ENCODE results near the gene COIL. TPM values are rescaled to one million over a fixed set of nuclear protein-coding genes. Genes with fewer than 3 reads are reported as not detected.
A peak's percentile ranks its signal among the peaks of the same experiment; 100 is the strongest.

The COIL gene
- total and polyA plus RNA-seq, 9 of the 15 experiments (the other 6 are each of a cell fraction or from before 2014, with no cell fraction given): 23.9 to 41.3 (median 28.7) TPM

- TF ChIP-seq ZBTB17 (CRISPR knock-in tag; IDR thresholded peaks at IDR 0.05): no peak
- no peak for TF ChIP-seq NR2C2 (CRISPR knock-in tag; IDR thresholded peaks at IDR 0.05)
- TF ChIP-seq NR2C2 (tag; IDR thresholded peaks at IDR 0.05): peak; percentile 61
- no peak for TF ChIP-seq HNRNPH1 (optimal IDR thresholded peaks at IDR 0.05; ENCODE audit: low read depth, low read length)
- no peak for TF ChIP-seq CUX1 (CRISPR knock-in tag; IDR thresholded peaks at IDR 0.05)
- TF ChIP-seq HDAC1 (IDR thresholded peaks at IDR 0.05): peak in 1 of 2 experiments; percentile 60; a peak in 2 of 4 replicates
- TF ChIP-seq IRF9 (tag; IDR thresholded peaks at IDR 0.05): no peak
- TF ChIP-seq FIP1L1 (IDR thresholded peaks at IDR 0.05; ENCODE audit: low read depth, low read length, poor library complexity, severe bottlenecking): no peak
- no peak for TF ChIP-seq CREB5 (CRISPR knock-in tag; IDR thresholded peaks at IDR 0.05)
- peak; percentile 71 for TF ChIP-seq POU5F1 (IDR thresholded peaks at IDR 0.05; ENCODE audit: borderline replicate concordance, low read depth, low read length, partially characterized antibody)
- no peak for TF ChIP-seq TFAM (CRISPR knock-in tag; conservative IDR thresholded peaks at IDR 0.05)
- TF ChIP-seq RBBP5 (IDR thresholded peaks at IDR 0.05; ENCODE audit: borderline replicate concordance, insufficient read depth, low read length, poor library complexity, severe bottlenecking): peak; percentile 85
- peak; percentile 77; the same call in 1 of the 2 replicates for TF ChIP-seq CTBP1 (IDR thresholded peaks at IDR 0.05; ENCODE audit: borderline replicate concordance)
- TF ChIP-seq E2F6 (IDR thresholded peaks at IDR 0.05; ENCODE audit: borderline replicate concordance in 1 of 2, extremely low read depth in 1 of 2, insufficient read depth in 1 of 2, insufficient read length in 1 of 2, low read depth in 1 of 2, low read length in 1 of 2, poor library complexity in 1 of 2, severe bottlenecking in 1 of 2): peak in 1 of 2 experiments; percentile 66
- no peak for TF ChIP-seq FOXA3 (CRISPR knock-in tag; conservative IDR thresholded peaks at IDR 0.05 in 1 of 2, IDR thresholded peaks at IDR 0.05 in 1 of 2)
- peak; percentile 61 for TF ChIP-seq NEUROD1 (IDR thresholded peaks at IDR 0.05; ENCODE audit: borderline replicate concordance, low read depth, low read length, partially characterized antibody)
These were observed at the start of gene COIL (continued) for GRCh38 chr17:56960596-56961538.
